NCI-H2196 (cell line): Measurements from ENCODE around the gene SMIM35.
"Not testable (repeated sequence)": the region's sequence is repeated elsewhere in the genome, so short reads cannot be mapped to it uniquely, and the experiment has no call there.

Source experiments
- DNase-seq: peaks from one replicate; lab custom pipeline; 2025; ENCODE audit not compliant: unreplicated experiment; lab: John Stamatoyannopoulos, UW

The SMIM35 gene

DNA sequence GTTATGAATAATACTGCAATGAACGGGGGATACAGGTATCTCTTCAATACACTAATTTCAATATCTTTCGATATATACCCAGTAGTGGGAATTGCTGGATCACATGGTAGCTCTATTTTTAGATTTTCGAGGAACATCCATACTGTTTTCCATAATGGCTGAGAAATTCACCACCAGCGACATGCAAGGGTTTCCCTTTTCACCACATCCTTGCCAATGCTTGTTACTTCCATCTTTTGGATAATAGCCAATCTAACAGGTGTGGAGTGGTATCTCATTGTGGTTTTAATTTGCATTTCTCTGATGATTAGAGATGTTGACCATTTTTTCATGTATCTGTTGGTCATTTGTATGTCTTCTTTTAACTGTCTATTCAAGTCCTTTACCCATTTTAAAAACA is 94.6 kb downstream of the SMIM35 start:
- DNase-seq: no peak

GRCh38 chr11:117989351-117990102 is 97.2 kb downstream of the SMIM35 start:
- no peak for DNase-seq

DNA sequence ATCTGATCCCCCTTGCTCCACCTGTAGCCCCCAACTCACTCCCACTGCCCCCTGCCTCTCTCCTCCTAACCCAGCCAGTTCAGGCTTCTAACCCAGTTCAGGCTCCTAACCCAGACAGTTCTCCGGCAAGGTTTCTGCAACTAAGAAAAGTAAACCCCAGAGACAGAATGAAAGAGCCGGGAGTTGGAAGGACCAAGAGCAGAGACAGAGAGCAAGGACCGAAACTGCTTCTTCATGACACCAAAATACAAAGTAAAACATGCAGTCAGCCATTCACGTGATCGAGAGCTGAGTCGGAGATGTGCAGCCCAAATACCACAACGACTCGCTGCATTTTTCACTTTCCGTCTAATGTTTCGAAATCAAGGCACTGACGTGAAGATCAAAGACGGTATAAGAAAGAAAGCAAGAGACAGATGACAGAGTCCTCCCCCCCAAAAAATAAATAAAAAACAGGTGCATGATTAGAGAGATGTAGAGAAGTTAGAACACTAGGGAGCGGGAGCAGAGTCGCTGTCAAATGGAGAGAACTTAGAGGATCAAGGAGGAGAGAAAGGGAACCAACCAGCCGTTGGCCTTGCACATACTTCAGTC is 99.7 kb downstream of the SMIM35 start:
- DNase-seq: no peak

GRCh38 chr11:117985953-117986887 is 100.5 kb downstream of the SMIM35 start, which contains the start of gene IL10RA:
IL10RA (plus strand) TSS chr11:117986394; CDS start chr11:117986468, 74 bp downstream.
- peak; percentile 81 for DNase-seq

GRCh38 chr11:117984476-117984875 is 102.3 kb downstream of the SMIM35 start:
- no peak for DNase-seq

DNA sequence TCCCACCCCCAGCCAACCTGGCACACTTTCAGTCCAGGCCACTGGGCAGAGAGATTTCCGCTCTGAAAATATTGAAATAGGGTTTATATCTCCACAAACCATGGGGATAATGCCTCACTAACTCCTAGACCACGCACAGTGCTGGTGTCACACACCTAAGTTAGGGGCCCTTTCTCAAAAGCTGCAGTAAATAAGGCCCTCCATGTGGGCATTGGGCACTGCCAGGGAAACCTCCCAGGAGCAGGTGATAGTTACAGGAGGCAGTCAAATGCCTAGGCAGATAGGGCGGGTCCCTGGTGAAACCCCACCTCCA is 103.6 kb downstream of the SMIM35 start:
- no peak for DNase-seq

DNA sequence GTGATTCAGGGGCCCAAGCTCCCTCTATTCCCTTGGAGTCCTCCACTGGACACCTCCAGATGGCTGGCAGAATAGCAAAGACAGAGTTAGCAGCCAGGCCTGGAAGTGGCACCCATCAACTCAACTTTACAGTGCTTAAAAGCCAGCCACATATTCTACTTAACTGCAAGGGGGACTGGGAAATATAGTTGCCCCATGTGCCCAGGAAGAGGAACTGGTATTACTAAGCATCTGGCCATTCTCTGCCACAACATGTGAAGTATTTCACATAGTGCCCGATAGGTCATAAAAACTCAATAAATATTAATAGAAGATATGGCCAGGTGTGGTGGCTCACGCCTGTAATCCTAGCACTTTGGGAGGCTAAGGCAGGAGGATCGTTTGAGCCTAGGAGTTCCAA is 106.0 kb downstream of the SMIM35 start:
- DNase-seq: no peak

GRCh38 chr11:117980280-117980679 is 106.5 kb downstream of the SMIM35 start:
- DNase-seq: no peak

DNA sequence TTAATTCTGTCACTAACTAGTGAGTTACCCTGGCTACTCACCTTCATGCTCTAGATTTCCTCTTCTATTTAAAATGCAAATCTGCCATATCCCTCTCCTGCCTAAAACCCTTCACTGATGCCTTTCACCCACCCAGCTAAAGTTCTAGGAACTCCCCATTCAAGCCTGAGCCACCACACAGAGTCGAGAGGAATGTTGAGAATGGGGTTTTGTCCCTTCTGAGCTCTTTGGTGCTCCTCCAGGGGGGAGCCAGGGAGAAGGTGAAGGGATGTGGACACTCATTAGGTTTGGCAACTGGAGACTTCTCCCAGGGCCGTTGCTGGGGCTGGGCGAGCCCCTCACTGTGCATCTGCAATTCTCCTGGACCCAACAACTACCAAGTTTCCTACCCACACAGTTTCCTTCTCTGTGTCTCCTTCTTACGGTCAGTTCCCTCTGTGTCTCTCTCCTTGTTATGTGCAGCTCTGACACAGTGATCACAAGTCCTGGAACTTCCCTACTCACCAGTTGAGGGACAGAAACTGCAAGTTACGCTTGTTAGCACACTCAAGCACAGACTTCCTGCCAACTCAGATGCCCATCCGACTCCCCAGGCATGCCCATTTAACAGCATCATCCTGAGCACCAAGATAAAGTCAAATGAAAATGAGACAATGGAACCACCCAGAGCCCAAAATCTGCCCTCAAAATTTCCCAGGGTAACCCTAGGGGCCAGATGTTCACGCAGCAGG is 107.1 kb downstream of the SMIM35 start:
- DNase-seq: no peak

DNA sequence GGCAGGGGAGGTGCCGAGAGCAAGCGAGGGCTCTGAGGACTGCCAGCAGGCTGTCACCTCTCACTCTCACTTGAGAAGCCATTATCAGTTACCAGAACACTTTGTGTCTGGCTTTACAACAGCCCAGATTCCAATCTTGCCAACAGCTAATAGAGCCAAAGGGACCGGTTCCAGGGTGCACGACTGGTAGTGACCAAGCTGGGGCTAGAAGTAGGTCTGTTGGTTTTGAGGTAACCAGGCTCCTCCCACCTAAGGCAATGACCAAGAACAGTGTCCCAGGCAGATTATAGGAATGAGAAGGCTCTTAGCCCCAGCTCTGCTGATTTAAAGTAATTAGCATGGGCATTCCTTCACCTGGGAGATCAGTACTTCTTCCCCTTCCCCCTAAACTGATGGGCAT is 107.8 kb downstream of the SMIM35 start:
- no peak for DNase-seq

DNA sequence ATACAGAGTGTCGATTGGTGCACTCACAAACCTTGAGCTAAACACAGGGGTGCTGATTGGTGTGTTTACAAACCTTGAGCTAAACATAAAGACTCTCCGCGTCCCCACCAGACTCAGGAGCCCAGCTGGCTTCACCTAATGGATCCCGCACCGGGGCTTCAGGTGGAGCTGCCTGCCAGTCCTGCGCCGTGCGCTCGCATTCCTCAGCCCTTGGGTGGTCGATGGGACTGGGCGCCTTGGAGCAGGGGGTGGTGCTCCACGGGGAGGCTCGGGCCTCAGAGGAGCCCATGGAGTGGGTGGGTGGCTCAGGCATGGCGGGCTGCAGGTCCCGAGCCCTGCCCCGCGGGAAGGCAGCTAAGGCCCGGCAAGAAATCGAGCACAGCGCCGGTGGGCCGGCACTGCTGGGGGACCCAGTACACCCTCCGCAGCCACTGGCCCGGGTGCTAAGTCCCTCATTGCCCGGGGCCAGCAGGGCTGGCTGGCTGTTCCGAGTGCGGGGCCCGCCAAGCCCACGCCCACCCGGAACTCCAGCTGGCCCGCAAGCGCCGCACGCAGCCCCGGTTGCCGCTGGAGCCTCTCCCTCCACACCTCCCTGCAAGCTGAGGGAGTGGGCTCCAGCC is 108.4 kb downstream of the SMIM35 start:
- DNase-seq: not testable (repeated sequence)

DNA sequence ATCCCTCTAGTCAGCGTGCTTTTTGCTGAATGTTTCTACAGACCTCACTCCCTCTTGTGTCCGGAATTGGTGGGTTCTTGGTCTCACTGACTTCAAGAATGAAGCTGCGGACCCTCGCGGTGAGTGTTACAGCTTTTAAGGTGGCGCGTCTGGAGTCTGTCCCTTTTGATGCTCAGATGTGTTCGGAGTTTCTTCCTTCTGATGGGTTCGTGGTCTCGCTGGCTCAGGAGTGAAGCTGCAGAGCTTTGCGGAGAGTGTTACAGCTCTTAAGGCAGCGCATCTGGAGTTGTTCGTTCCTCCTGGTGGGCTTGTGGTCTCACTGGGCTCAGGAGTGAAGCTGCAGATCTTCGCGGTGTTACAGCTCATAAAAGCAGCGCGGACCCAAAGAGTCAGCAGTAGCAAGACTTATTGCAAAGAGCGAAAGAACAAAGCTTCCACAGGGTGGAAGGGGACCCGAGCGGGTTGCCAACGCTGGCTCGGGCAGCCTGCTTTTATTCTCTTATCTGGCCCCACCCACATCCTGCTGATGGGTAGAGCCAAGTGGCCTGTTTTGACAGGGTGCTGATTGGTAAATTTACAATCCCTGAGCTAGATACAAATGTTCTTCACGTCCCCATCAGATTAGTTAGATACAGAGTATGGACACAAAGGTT is 109.0 kb downstream of the SMIM35 start:
- not testable (repeated sequence) for DNase-seq

- no peak for DNase-seq
Observed at GRCh38 chr11:117977029-117977428, 109.7 kb downstream of the SMIM35 start.

DNA sequence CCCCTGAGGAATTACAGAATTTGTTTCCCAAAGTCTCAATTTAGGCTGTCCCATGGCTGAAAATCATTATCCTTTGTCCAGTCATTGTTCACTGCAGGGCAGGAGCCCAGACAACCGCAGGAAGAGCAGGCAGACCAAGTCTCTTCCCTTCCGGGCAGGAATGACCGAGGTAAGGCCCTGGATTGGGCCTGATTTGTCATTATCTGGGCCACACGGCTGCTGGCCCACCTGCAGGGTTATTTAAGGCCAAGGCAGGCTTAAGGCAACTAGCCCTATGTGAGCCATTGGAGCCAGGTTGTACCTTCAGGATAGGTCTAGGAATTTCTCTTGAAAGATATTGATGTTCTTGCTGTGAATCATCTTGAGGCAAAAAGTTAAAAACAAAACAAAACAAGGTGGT is 110.3 kb downstream of the SMIM35 start:
- no peak for DNase-seq

GRCh38 chr11:117973503-117973860 is 113.3 kb downstream of the SMIM35 start:
- DNase-seq: no peak

DNA sequence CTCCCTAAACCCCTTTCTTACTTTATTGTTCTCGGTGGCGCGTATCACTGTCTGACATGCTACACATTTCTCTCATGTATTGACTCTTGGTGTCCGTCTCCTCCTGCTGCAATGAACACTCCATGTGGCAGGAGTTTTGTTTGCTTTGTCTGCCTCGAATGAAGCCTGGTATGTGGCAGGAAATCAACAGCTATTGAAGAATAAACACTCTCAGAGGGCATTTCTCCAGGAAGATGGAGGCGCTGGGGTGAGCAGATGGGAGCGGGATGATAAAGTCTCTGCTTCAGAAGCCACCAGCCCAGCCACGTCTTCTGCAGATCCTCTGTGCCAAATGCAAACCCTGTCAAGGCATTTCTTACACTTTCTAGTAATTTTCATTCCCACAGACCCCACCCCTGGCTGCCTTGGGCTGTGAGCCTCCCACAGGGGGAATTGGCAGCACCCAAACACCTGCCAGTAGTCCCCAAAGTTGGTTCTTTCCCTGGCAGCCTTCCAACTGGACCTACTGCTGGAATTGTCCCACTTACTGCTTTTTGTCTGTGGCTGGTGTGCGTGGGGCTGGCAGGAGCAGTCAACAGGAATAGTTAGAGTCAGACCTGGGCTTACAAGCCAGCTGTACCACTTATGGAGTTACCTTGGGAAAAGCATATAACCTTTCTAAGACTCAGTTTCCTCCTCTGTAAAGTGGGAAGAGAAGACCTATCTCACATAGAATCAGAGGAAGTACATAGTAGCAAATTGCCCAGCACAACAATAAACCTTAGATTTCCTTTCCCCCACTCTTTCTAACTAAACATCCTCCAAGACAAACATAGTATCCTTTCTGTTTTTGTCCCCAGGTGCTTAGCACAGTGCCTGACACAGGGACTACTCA is 113.9 kb downstream of the SMIM35 start:
- peak; percentile 50 for DNase-seq

- no peak for DNase-seq
Observed at GRCh38 chr11:117972044-117972443, 114.7 kb downstream of the SMIM35 start.

DNA sequence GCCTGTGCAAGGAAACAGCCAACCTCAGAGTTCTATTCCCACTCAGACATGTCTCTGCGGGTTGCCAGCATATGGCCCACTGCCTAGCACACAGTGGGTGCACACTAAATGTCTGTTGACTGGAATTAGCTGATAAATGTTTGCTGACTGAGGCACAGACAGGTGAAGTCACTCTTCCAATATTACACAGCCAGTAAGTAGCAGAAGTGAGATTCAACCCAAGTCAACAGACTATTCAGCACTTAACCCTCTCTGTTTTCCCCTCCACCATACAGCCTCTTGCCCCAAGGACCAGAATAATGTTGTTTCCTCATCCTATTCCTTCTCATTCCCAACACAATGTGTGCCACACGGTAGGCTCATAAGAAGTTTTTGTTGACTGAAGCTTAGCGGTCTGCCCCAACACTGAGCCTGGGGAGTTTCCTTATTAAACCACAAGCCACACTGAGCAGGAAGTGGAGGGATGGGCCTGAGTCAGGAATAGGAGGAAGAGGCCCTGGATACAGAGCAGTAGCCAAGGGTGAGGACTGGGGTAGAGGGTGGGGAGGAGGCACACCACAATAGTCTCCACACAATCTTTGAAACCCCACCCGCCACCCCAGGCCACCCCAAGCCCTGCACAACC is 116.3 kb downstream of the SMIM35 start:
- no peak for DNase-seq
